Inflammatory macrophage treated with lipopolysaccharide for 4 hours (primary cell): Measurements from ENCODE around the gene KLHL36.
"Not testable (repeated sequence)": the region's sequence is repeated elsewhere in the genome, so short reads cannot be mapped to it uniquely, and the experiment has no call there.

ENCODE experiments used
- DNase-seq: peaks from one replicate; pipeline ENCODE4 v3.0.0-alpha.2; 2020

Gene KLHL36

DNA sequence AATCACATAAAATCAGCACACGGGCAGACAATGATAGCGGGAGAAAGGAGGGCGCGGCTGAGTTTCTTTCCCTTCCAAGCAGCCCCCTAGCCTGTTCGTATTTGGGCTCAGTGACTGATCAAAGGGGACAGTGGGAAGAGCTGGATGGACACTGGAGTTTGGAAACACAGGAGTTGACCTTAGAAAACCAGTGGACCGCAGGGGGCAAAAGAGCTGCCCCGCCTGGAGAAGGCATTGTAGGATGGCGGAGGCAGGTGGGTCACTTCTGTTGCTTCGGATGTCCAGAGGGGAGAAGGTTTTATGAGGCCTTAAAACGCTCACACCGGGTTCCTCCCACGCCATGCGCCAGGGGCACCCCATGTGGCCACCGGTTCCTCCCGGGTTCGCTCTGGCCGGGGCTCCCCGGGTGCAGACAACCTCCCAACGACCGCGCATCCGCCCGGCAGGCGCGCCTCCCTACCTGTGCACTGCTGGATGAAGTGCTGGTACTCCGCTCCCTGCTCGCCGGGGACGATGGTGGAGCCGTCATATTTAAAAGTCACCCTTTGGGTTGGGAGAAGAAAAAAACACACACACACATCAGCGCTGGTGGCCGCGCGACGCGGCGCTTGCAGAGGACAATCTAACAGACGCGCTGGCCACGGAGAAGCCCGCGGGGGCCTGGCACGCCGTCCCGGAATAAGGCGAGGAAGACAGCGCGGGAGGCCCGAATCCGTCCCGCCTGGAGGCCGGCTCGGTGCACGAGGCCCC, 31.1 kb upstream of the KLHL36 start:
- DNase-seq: no peak

GRCh38 chr16:84617791-84618580, 30.3 kb upstream of the KLHL36 start, which contains the start of gene COTL1:
Gene COTL1 (minus strand): TSS chr16:84618078. CDS start chr16:84617914, 164 bp downstream.
- peak; percentile 98 for DNase-seq

- DNase-seq: peak; percentile 53
Observed at GRCh38 chr16:84618581-84619460, 29.5 kb upstream of the KLHL36 start.

GRCh38 chr16:84620913-84621312, 27.4 kb upstream of the KLHL36 start:
- not testable (repeated sequence) for DNase-seq

DNA sequence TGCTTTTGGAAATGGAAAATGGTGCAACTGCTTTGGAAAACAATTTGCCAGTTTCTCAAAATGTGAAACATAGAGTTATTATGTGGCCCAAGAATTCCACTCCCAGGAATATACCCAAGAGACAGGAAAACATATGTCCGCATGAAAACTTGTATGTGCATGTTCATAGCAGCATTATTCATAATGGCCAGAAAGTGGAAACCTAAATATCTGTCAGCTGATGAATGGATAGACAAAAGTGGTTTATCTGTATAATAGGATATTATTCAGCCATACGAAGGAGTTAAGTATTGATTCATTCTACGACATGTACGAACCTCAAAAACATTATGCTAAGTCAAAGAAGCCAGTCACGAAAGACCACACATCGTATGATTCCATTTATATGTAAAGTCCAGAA, 22.8 kb upstream of the KLHL36 start:
- no peak for DNase-seq

DNA sequence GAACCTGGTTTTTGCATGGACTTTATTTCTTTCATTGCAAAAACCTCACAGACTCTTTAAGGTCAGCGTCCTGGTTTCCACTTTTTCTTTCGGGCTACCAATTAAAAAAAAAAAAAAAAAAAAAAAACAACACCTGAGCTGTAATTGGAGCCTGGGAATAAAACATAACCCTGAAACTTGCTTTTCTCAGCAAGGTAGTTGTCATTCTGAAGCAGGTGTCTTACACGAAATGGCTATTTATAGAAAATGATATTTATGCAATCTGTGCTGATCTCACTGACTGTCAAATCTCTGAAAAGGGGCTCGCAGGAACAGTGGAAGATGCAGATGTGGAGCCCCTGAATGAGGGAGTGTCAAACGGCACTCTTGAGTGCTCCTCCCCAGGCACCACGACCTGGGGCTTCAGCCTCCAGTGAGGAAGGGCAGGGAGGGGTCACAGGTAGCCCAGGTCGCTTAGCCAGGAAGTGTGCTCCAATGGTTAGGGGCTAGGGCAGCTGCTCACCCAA, 20.0 kb upstream of the KLHL36 start:
- DNase-seq: no peak

GRCh38 chr16:84629580-84629979, 18.7 kb upstream of the KLHL36 start:
- no peak for DNase-seq

- DNase-seq: no peak
Observed at GRCh38 chr16:84630009-84630408, 18.3 kb upstream of the KLHL36 start.

GRCh38 chr16:84630446-84631152, 17.7 kb upstream of the KLHL36 start:
- DNase-seq: no peak

GRCh38 chr16:84631153-84631466, 17.2 kb upstream of the KLHL36 start:
- no peak for DNase-seq

DNA sequence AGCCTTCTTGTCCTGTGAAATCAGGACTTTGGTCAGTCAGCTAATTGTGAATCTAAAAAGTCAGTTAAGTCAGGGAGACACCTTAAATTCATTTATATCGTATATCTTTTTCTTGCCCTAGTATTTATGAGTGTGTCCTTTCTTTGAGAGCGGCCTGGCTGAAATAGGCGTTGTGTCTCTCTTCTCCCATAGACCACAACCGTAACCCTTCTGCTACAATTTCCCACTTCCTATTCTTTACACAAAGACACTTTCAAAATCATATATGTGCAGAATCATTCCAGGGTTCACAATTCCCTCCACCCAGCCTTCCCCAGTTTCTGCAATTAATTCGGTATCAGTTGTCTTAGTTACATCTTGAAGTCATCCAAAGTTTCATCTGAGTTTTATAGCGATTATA, 16.4 kb upstream of the KLHL36 start:
- DNase-seq: peak; percentile 64

GRCh38 chr16:84632862-84633261, 15.4 kb upstream of the KLHL36 start:
- not testable (repeated sequence) for DNase-seq

DNA sequence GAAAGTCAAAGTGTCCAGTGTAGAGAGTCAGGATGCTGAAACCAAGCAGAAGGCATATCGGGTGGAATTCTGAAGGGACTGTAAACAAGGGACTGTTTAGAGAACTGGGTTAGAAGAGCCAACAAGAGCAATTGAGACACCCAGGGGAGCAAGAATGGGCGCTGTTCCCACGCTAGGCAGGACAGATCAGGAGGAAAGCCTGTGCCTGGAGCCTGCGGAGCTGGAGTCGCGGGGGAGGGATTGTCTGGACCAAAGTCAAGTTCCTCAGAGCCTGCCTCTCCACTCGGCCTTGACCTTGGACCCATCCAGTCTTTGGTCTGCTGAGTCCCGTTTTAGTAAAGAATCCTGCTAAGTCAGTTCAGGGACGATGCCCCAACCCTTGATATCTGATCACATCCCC, 14.7 kb upstream of the KLHL36 start:
- DNase-seq: no peak

DNA sequence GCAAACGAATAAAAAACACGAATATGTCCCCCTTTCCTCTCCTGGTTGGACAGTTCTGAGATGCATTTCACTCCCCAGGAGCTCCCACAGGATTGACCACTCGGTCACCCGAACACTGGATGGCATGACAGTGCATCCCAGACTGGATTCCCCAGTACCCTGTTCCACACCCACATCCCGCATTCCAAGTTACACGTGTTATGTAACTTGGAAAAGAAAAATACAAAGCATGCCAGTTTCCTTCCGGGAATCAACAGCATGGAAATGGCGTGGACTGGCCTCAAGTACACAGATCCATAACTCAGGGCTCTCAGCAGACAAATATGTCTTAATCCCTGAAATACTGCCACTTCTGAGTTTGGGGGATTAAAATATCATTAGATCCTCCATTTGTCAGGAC, 12.6 kb upstream of the KLHL36 start:
- DNase-seq: no peak

DNA sequence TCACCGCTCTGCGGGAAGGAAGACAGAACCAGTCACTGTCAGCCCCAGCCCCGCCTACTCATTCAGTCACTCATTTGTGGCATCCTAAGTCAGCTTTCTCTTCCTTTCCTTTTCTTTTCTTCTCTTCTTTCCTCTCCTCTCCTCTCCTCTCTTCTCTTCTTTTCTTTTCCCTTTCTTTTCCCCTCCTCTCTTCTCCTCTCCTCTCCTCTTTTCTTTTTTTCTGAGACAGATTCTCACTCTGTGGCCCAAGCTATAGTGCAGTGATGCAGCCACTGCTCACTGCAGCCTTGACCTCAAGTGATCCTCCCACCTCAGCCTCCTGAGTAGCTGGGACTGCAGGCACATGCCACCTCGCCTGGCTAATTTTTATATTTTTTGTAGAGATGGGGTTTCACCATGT, 10.6 kb upstream of the KLHL36 start:
- DNase-seq: no peak

- no peak for DNase-seq
Observed at GRCh38 chr16:84638231-84638806, 10.0 kb upstream of the KLHL36 start.

- DNase-seq: no peak
Observed at GRCh38 chr16:84640145-84640544, 8.2 kb upstream of the KLHL36 start.

DNA sequence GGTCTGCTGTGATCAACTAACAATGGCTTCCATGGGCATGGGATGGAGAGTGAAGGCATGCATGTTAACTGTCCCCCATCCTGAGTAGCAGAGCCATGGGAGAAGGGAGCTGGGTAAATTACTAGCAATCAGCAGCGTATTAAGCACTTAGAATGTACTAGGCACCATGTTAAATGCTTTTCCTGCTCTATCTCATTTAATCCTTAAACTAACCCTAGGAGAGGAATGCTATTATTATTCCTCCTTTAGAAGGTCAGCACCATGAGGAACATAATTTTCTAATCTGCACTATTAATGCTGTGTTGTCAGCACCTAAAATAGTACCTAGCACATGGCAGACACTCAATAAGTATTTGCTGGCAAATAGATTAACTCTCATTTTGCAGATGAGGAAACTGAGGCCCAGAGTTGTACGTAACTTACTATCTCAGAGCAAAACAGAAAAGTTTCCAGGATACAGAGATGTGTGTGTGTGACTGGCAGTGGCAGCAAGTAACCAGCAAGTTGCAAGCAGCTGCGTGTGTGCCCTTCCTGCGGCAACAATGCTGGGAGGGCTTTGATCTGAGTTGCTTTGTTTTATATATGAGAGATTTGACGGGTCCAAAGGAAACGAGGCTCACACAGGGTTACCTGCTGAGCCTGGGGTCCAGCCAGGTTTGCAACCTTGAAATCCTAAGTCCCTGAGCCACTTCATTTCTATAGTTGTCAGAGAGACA, 6.5 kb upstream of the KLHL36 start:
- DNase-seq: no peak

GRCh38 chr16:84643180-84643583, 5.1 kb upstream of the KLHL36 start:
- peak; percentile 63 for DNase-seq

GRCh38 chr16:84643674-84644073, 4.6 kb upstream of the KLHL36 start:
- DNase-seq: no peak
